HG03196 (cell line): ENCODE data around the gene MORN3.

ENCODE experiments used
- ATAC-seq: cut with Tn5 transposase; IDR thresholded peaks from one replicate; pipeline ENCODE4 v1.9.1; 2021; ENCODE audit not compliant: unreplicated experiment

MORN3 gene

DNA sequence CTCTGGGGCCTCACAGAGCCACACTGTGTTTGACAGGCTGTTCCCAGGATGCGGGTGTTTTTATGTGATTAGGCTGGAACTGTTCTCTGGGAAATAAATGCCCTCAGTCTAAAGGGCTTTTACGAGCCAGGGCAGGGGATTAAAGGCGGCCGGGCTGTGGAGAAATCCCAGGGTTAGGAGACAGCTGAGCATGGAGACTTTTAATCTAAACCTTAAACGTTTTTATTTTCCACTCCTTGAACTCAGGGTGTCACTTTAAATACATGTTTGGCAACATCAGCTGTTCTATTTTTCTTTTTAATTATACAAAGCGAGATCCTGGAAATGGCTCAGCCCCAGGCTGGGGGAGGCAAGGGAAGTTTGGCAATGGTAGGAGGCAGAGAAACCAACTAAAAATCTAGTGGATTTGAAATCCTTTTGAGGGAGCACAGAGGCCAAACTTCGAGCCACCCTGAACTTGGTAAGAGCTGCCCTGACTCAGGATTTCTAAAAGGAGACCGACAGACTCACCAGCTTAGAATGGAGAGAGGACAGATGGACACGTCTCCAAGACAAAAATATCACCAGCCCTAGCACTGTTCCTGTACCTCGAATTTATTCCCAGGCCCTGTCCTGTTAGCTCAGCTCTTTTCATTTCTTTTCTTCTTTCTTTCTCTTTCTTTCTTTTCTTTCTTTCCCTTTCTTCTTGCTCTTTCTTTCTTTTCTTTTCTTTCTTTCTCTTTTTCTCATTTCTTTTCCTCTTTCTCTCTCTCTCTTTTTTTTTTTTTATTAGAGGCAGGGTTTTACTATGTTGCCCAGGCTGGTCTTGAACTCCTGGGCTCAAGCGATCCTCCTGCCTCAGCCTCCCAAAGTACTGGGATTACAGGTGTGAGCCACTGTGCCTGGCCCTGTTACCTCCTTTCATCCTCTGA, 59.0 kb downstream of the MORN3 start:
- ATAC-seq: no peak

DNA sequence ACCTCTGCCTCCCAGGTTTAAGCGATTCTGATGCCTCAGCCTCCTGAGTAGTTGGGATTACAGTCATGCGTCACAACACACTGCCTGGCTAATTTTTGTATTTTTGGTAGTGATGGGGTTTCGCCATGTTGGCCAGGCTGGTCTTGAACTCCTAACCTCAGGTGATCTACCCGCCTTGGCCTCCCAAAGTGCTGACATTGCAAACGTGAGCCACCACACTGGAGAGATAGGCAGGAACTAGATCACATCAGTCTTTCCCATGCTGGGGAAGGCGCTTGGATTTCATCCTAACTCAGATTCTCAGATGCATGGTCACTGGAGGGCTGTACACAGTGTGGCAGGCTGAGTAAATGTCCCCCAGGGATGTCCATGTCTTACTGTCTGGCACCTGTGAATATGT, 61.2 kb downstream of the MORN3 start:
- ATAC-seq: no peak

DNA sequence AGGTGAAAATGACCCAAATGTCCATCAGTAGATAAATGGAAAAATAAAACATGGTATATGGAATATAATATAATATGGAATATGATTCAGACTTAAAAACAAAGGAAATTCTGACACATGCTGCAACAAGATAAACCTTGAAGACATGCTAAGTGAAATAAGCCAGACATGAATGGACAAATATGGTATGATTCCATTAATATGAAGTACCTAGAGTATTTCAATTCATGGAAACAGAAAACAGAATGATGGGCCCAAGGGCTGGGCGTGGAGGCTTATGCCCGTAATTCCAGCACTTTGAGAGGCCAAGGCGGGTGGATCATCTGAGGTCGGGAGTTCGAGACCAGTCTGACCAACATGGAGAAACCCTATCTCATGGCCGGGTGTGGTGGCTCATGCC, 65.9 kb downstream of the MORN3 start:
- no peak for ATAC-seq

DNA sequence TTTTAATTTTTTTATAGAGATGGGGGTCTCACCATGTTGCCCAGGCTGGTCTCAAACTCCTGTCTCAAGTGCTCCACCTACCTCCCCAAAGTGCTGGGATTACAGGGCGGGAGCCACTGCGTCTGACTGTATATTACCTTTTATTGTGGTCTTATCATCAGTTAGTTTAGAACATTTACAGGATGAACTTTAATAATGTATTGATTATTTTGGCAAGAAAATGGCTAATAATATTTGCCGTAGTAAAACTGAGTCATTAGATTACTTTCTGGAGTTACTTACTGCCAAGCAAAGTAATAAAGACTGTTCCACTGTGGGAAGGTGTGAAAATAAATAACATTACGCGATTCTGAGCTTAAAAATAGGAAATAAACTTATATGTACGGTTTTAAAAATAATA, 66.7 kb downstream of the MORN3 start:
- ATAC-seq: no peak

DNA sequence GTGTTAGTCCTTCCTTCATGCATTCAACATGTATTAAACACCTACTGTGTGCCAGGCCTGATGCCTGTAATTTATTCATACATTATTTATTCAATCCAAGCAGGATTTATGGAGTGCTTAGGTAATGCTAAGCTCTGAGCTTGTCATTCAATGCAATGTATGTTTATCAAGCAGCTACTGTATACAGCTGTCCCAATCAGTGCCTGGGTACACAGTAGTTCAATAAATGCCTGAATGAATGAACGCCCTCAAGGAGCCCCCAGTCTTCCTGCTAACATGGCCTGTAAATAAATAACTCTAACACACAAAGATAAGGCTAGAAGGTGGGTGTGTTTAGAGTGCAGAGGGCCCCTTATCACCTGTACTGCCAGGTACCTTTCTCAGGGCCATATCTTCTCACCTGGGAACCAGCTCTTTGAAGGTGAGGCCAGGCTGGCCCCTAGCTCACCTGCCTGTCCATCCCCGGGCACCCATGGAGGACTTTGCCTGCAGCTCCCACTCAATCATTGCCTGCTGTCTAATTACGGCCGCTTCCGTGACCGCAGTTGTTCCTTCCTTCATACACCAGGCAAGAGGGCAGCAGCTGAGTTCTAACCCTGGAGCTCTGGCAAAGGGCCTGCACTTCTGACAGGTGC, 68.6 kb downstream of the MORN3 start:
- ATAC-seq: no peak
